A549 (cell line): Measurements from ENCODE around the gene SNRPD3.

Source experiments
- CBX8 ChIP-seq: fragments of 200-600 bp; sonication (generic); IDR thresholded peaks from 2 replicates; pipeline ENCODE4 v1.6.1; 2016
- CEBPB ChIP-seq, 2 experiments: fragments of >200 bp in 1 of 2; sonication (Bioruptor Twin) in 1 of 2; formaldehyde crosslinking in 1 of 2; IDR thresholded peaks; 2 replicates each; pipeline ENCODE4 v1.6.1; 2012 to 2016
- EP300 ChIP-seq, 2 experiments: fragments of >200 bp; sonication (Bioruptor Twin); formaldehyde crosslinking; IDR thresholded peaks; 2 replicates in 1 of 2; 3 replicates in 1 of 2; pipeline ENCODE4 v1.6.1; 2016 to 2017
- MAFK ChIP-seq: fragments of 450-650 bp; IDR thresholded peaks from 2 replicates; pipeline ENCODE4 v1.6.1; 2014; ENCODE audit not compliant: partially characterized antibody
- MYC ChIP-seq: IDR thresholded peaks from 2 replicates; pipeline ENCODE4 v1.6.1; 2012; ENCODE audit warnings: mild to moderate bottlenecking, inconsistent platforms, low read length, improper control_type of control experiment, borderline replicate concordance
- POLR2A ChIP-seq: IDR thresholded peaks from 2 replicates; pipeline ENCODE4 v1.6.1; 2012; ENCODE audit warnings: mild to moderate bottlenecking, low read length
- RAD21 ChIP-seq, 2 experiments: fragments of >200 bp in 1 of 2; sonication (Bioruptor Twin) in 1 of 2; formaldehyde crosslinking in 1 of 2; IDR thresholded peaks in 1 of 2; conservative IDR thresholded peaks in 1 of 2; 2 replicates in 1 of 2; 3 replicates in 1 of 2; pipeline ENCODE4 v1.6.1; 2012 to 2018; ENCODE audit warnings: inconsistent platforms in 1 of 2
- RCOR1 ChIP-seq: fragments of 150-350 bp; IDR thresholded peaks from 2 replicates; pipeline ENCODE4 v1.6.1; 2014; ENCODE audit warnings: antibody characterized with exemption, low read length, low read depth
- RFX5 ChIP-seq: fragments of 450-650 bp; IDR thresholded peaks from 2 replicates; pipeline ENCODE4 v1.7.1; 2014; ENCODE audit warnings: antibody characterized with exemption, mild to moderate bottlenecking, moderate library complexity
- RNF2 ChIP-seq: fragments of 200-600 bp; sonication (generic); IDR thresholded peaks from 2 replicates; pipeline ENCODE4 v1.6.1; 2016; ENCODE audit warnings: low read depth, mild to moderate bottlenecking, antibody characterized with exemption, moderate library complexity, borderline replicate concordance
- TF ChIP-seq, protein P1 (sequence below): fragments of 150-350 bp; IDR thresholded peaks from 2 replicates; pipeline ENCODE4 v1.6.1; 2014; ENCODE audit warnings: low read depth, mild to moderate bottlenecking, low read length
- TF ChIP-seq, protein P2 (sequence below): fragments of >200 bp; sonication (Bioruptor Twin); formaldehyde crosslinking; IDR thresholded peaks from 3 replicates; pipeline ENCODE4 v1.5.1; 2016
- TF ChIP-seq, protein P3 (sequence below): fragments of 200-600 bp; sonication (generic); IDR thresholded peaks from 2 replicates; pipeline ENCODE4 v1.6.1; 2016; ENCODE audit warnings: antibody characterized with exemption, mild to moderate bottlenecking, moderate library complexity
- TF ChIP-seq, protein P4 (sequence below): IDR thresholded peaks from 2 replicates; pipeline ENCODE4 v1.6.1; 2012

DNA sequence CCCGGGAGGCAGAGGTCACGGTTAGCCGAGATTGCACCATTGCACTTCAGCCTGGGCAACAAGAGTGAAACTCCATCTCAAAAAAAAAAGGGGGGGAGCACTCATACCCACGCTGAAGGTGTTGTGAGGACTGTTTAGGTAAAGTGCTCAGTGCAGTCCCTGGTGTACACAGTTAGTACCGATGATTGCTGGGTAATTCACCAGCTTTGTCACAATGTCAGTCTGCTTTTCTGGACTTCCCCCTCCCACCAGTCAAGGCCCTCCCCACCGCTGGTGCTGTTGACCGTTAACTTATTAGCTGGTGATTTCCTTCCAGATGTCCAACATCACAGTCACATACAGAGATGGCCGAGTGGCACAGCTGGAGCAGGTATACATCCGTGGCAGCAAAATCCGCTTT, 11.9 kb downstream of the SNRPD3 start:
- TF ChIP-seq MYC, result no peak
- TF ChIP-seq, protein P1, sequence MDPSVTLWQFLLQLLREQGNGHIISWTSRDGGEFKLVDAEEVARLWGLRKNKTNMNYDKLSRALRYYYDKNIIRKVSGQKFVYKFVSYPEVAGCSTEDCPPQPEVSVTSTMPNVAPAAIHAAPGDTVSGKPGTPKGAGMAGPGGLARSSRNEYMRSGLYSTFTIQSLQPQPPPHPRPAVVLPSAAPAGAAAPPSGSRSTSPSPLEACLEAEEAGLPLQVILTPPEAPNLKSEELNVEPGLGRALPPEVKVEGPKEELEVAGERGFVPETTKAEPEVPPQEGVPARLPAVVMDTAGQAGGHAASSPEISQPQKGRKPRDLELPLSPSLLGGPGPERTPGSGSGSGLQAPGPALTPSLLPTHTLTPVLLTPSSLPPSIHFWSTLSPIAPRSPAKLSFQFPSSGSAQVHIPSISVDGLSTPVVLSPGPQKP, result no peak
- TF ChIP-seq, protein P2, sequence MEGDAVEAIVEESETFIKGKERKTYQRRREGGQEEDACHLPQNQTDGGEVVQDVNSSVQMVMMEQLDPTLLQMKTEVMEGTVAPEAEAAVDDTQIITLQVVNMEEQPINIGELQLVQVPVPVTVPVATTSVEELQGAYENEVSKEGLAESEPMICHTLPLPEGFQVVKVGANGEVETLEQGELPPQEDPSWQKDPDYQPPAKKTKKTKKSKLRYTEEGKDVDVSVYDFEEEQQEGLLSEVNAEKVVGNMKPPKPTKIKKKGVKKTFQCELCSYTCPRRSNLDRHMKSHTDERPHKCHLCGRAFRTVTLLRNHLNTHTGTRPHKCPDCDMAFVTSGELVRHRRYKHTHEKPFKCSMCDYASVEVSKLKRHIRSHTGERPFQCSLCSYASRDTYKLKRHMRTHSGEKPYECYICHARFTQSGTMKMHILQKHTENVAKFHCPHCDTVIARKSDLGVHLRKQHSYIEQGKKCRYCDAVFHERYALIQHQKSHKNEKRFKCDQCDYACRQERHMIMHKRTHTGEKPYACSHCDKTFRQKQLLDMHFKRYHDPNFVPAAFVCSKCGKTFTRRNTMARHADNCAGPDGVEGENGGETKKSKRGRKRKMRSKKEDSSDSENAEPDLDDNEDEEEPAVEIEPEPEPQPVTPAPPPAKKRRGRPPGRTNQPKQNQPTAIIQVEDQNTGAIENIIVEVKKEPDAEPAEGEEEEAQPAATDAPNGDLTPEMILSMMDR, result no peak
- no peak for TF ChIP-seq RNF2
- no peak for TF ChIP-seq RCOR1
- TF ChIP-seq MAFK, result no peak
- no peak for TF ChIP-seq POLR2A
- no peak for TF ChIP-seq RFX5
- TF ChIP-seq, protein P3, sequence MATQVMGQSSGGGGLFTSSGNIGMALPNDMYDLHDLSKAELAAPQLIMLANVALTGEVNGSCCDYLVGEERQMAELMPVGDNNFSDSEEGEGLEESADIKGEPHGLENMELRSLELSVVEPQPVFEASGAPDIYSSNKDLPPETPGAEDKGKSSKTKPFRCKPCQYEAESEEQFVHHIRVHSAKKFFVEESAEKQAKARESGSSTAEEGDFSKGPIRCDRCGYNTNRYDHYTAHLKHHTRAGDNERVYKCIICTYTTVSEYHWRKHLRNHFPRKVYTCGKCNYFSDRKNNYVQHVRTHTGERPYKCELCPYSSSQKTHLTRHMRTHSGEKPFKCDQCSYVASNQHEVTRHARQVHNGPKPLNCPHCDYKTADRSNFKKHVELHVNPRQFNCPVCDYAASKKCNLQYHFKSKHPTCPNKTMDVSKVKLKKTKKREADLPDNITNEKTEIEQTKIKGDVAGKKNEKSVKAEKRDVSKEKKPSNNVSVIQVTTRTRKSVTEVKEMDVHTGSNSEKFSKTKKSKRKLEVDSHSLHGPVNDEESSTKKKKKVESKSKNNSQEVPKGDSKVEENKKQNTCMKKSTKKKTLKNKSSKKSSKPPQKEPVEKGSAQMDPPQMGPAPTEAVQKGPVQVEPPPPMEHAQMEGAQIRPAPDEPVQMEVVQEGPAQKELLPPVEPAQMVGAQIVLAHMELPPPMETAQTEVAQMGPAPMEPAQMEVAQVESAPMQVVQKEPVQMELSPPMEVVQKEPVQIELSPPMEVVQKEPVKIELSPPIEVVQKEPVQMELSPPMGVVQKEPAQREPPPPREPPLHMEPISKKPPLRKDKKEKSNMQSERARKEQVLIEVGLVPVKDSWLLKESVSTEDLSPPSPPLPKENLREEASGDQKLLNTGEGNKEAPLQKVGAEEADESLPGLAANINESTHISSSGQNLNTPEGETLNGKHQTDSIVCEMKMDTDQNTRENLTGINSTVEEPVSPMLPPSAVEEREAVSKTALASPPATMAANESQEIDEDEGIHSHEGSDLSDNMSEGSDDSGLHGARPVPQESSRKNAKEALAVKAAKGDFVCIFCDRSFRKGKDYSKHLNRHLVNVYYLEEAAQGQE, result no peak
- no peak for TF ChIP-seq CEBPB (IDR thresholded peaks at IDR 0.05)
- TF ChIP-seq RAD21 (conservative IDR thresholded peaks at IDR 0.05 in 1 of 2, IDR thresholded peaks at IDR 0.05 in 1 of 2), result no peak
- TF ChIP-seq, protein P4, sequence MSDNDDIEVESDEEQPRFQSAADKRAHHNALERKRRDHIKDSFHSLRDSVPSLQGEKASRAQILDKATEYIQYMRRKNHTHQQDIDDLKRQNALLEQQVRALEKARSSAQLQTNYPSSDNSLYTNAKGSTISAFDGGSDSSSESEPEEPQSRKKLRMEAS, result no peak
- no peak for TF ChIP-seq CBX8
- no peak for TF ChIP-seq EP300 (IDR thresholded peaks at IDR 0.05)
